AG08395 (cell line): ENCODE results near the gene C20orf141.
A peak's percentile ranks its signal among the peaks of the same experiment; 100 is the strongest.
"Not testable (repeated sequence)": the region's sequence is repeated elsewhere in the genome, so short reads cannot be mapped to it uniquely, and the experiment has no call there.

Experiments
- DNase-seq: peaks from one replicate; pipeline ENCODE4 v3.0.0; 2012; ENCODE audit warnings: mixed read lengths, low spot score

The C20orf141 gene, protein sequence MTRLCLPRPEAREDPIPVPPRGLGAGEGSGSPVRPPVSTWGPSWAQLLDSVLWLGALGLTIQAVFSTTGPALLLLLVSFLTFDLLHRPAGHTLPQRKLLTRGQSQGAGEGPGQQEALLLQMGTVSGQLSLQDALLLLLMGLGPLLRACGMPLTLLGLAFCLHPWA

DNA sequence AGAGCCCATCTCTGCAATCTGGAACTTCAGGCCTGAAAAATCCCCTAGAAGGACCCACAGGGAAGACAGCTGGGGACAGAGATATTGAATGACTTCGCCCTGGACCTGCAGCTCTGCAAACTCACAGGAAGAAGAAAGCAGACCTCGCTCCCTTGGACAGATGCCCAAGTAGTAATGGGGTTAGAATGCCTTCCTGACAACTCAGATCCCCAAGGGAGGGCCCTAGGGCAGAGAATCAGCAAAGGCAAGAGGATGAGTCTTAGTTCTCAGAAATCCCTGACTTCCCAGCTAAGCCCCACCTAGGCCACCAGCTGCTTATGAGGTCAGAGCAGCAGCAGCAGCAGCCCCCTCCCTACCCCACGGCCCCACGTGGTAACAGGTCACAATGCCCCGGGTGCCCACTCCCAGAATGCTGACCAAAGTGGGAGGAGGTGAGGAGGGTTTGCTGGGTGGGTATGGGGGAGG is at the start of gene C20orf141:
Gene C20orf141 (plus strand): TSS at position 401 of the 465 bp plus-strand sequence. CDS start 198 bp downstream, outside the sequence.
- peak; percentile 98 for DNase-seq

DNA sequence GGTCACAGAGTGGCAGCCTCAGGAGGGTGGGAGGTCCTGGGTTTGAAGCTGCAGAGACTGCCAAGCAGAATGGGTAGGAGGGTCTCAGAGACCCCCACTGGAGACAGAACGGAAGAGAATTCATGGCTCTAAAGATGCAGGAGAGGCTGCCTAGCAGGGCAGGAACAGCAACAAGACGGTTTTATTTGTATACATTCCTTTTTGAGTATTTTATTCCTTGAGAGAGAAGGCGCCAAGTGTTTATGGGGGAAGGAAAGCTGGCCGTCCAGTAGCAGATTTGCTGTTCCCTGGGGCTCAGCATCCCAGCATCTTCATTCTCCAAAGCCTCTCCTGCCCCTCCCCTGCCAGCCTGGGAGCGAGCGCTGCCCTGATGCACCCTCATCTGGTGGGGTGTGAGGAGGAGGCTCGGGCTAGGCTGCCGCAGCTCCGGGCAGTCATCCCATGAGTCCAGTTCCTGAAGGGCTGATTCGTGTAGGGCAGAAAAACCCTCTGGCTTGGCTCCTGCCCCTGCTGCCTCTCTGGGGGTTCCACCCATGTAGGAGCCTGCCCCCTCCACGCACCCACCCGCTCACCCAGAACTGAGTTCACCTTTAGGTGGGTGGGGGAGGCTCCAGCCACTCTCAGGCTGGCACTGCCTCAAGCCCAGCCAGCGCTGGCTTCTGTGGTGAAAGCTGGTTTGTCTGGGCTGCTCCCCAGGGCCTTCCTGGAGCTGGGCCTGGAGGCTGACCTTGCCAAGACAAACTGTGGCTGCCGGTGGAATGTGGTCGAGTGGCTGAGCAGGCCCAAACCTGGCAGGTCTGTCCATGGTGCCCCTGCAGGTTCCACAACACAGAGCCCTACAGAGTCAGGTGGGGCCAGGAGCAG is 46.8 kb upstream of the C20orf141 start:
- peak; percentile 79 for DNase-seq

- no peak for DNase-seq
Observed at GRCh38 chr20:2768632-2769015, 46.2 kb upstream of the C20orf141 start.

GRCh38 chr20:2770091-2770490 is 44.7 kb upstream of the C20orf141 start:
- DNase-seq = not testable (repeated sequence)

GRCh38 chr20:2771631-2772080 is 43.1 kb upstream of the C20orf141 start:
- DNase-seq = no peak

- no peak for DNase-seq
Observed at GRCh38 chr20:2773812-2774211, 41.0 kb upstream of the C20orf141 start.

GRCh38 chr20:2775139-2775538 is 39.6 kb upstream of the C20orf141 start:
- DNase-seq = no peak

DNA sequence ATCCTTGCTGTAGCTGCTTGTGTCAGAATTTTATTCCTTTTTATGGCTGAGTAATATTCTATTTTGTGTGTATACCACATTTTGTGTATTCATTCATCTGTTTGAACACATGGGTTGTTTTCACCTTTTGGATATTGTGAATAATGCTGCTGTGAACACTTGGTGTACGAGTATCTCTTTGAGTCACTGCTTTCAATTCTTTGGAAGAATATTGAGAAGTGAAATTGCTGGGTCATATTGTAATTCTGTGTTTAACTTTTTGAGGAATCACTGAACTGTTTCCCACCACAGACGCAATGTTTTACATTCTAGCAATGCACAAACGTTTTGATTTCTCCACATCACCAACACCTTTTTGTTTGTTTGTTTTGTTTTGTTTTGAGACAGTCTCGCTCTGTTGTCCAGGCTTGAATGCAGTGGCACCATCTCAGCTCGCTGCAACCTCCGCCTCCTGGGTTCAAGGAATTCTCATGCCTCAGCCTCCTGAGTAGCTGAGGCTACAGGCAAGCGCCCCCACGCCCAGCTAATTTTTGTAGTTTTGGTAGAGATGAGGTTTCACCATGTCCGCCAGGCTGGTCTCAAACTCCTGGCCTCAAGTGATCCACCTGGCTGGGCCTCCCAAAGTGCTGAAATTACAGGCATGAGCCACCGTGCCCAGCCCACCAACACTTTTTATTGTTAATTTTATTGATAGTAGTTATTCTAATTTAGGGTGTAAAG is 36.0 kb upstream of the C20orf141 start:
- no peak for DNase-seq

GRCh38 chr20:2780948-2781347 is 33.8 kb upstream of the C20orf141 start:
- no peak for DNase-seq

GRCh38 chr20:2783908-2784566 is 30.8 kb upstream of the C20orf141 start:
- no peak for DNase-seq

GRCh38 chr20:2793471-2793870 is 21.3 kb upstream of the C20orf141 start:
- DNase-seq = no peak

DNA sequence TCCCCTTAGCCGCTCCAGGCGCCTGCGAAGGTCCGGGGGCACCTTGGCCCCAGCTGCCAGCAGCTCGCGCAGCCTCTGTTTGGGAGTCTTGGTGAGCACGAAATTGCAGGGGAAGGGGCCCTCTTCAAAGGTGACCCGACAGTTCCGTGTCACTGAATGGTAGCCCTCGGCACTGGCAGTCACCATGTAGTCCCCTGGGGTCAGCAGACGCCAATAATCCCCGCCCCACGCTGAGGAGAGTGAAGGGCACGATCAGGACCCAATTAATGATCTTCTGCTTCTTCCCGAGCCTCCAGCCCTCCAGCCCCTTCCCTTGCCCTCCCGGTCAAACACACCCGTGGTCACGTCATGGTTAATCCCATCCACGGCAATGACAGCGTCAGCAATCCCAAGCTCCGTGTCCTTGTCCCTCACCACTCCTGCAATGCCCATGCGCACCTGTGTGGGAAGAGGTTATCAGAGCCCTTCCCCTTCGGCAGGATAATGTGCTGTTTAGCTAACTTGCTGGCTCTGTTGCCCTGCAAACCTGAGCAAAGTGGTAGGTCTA is 20.5 kb upstream of the C20orf141 start:
- DNase-seq = no peak

DNA sequence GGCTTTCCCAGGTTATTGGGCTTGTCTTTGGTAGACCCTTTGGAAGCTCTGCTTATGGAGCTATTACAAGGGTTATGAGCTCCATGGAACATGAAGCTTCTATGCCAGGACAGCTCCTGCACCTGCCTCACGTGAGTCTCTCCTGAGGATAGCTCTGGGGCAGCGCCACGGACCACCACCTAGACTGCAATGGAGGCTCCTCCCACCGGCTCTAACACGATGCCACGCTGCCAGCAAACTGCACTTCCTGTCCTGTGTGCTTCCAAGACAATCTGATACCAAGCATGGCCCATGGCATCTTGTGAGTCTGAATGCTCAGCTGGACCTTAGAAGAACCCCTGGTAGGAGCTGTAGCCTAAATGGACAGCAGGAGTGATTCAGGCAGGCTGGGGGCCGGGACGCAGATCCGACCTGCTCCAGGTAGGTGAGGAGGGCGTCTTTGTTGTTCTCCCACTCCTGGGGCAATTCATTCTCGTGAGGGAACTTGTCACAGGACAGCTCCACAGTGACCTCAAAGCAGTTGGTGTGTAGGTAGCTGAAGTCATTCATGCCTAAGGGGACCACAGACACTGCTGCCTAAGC is 19.8 kb upstream of the C20orf141 start:
- DNase-seq = no peak

- no peak for DNase-seq
Observed at GRCh38 chr20:2795451-2795850, 19.3 kb upstream of the C20orf141 start.

- DNase-seq = no peak
Observed at GRCh38 chr20:2796011-2796660, 18.7 kb upstream of the C20orf141 start.

DNA sequence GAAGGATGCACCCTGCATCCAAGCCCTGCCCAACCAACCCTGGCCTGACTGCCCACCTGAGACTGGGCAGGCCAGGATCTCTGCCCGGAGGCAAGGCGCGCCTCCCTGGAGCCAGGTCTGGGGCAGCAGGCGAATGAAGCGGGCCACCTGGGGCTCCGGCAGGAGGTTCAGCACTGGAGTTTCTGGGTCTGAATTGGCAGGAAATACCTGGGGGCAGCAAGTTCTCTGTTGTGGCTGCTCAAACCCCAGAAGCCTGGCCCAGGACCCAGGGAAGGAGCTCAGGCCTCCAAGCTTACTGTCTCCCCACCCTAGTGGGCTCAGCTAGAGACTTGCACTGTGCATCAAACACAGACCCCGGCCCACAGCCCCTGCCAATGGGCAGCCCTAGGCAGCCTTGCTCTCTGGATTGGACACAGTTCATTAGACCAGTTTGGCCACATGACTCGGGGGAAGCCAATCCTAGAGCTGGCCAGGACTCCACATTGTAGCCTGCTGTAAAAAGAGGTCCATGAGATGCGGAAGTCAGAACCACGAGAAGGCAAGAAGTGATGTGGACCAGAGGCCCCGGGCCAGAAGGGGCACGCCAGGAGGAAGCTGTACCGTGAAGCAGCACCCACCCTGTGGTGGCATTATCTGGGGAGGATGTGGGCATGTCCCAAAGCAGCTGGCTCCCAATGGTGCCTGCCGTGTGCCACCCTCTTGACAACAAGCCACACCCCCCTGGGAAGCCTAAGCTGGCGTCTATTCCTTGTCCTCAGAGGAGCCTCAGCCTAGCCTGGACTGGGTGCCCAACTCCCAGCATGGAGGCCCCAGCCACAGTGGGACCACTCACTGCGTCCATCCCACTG is 17.4 kb upstream of the C20orf141 start:
- DNase-seq = no peak

DNA sequence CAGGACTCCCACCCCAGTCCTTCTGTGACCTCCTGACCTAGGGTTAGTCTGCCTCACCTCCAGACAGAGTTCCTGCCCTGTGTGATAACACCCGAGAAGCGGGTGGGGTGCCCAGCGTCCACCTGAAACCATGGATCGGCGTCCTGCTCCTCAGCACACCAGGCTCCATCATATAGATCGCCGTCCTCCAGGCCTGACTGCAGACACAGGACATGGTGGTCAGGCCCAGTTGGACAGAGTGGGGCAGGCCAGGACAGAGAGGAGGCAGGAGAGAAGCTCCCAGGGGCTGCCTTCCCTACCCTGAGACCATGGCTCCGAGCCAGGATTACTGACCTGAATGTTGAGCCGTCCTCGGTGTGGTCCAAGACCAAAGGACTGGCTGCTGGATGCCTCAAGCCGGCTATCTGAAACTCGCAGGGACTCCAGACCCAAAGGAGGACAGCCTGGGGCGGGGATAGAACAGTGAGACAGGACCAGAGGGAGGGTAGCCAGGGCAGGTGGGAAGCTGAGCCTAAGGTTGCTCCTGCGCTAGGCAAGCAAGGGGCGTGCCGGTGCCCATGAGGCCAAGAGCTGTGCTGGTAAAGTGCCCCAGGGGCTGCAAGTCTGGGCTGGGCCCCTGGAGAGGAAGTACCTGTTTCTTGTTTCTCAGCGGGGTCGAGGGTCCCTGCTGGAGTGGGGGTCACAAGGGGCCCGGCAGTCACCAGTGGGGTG is 16.5 kb upstream of the C20orf141 start:
- DNase-seq = no peak

DNA sequence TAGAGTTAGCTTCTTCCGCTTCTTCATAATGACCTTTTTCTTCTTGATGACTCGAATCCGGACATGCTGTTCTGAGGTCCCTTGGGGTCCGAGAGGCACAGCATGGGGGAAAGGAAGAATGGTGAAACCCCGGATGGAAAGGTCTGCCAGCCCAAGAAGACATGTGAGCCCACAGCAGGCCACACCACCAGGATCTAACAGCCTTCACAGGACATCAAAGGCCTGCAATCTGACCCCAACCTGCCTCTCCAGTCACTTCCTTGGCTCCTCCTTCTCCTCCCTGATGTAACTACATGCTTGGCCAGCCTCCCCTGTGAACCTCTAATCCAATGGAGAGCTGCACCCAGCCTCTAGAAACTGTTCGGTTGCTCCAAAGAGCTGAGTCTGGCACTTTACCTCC is 16.0 kb upstream of the C20orf141 start:
- DNase-seq = no peak

GRCh38 chr20:2799271-2799670 is 15.5 kb upstream of the C20orf141 start:
- no peak for DNase-seq
